Fibroblast of mammary gland (primary cell): ENCODE results near the gene EXOC4.

ENCODE experiments used
- DNase-seq: peaks from one replicate; pipeline ENCODE4 v3.0.0-alpha.2; 2010; ENCODE audit warnings: low read depth
- H3K4me3 ChIP-seq: 2 replicates; pipeline ENCODE4 v1.5.1; 2011; ENCODE audit warnings: low read depth, mild to moderate bottlenecking, low read length, moderate library complexity; ENCODE audit not compliant: control insufficient read depth
- TF ChIP-seq, protein P1 (sequence below): conservative IDR thresholded peaks from 2 replicates; pipeline ENCODE4 v1.5.1; 2011; ENCODE audit warnings: low read depth, low read length, inconsistent platforms; ENCODE audit not compliant: control insufficient read depth, insufficient read depth

EXOC4 gene

GRCh38 chr7:133801341-133801740 lies 548.5 kb downstream of the EXOC4 start:
- H3K4me3 ChIP-seq: no peak overlapping the region
- no peak for DNase-seq
- TF ChIP-seq, protein P1, sequence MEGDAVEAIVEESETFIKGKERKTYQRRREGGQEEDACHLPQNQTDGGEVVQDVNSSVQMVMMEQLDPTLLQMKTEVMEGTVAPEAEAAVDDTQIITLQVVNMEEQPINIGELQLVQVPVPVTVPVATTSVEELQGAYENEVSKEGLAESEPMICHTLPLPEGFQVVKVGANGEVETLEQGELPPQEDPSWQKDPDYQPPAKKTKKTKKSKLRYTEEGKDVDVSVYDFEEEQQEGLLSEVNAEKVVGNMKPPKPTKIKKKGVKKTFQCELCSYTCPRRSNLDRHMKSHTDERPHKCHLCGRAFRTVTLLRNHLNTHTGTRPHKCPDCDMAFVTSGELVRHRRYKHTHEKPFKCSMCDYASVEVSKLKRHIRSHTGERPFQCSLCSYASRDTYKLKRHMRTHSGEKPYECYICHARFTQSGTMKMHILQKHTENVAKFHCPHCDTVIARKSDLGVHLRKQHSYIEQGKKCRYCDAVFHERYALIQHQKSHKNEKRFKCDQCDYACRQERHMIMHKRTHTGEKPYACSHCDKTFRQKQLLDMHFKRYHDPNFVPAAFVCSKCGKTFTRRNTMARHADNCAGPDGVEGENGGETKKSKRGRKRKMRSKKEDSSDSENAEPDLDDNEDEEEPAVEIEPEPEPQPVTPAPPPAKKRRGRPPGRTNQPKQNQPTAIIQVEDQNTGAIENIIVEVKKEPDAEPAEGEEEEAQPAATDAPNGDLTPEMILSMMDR: no peak

- DNase-seq: no peak
- H3K4me3 ChIP-seq: no peak overlapping the region
- TF ChIP-seq, protein P1: no peak
These were observed 551.2 kb downstream of the EXOC4 start for GRCh38 chr7:133804127-133804526.

DNA sequence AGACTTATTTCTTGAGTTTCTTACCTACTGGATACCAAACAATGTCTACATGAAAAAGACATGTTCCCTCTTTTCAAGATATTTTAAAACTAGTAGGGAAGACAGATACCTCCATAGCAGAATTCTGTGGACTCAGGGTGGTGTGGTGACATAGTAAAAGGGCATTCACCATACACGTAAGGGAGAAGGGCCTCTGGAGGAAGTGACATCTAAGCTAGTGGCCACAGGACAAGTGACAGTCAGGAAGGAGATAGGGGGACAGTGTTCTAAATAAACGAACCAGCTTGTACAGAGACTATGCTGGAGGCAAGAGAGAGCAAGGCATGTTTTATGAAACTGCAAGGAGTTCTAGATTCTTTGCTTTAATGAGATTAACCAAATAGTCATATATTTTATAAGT lies 552.5 kb downstream of the EXOC4 start:
- no peak overlapping the region for H3K4me3 ChIP-seq
- TF ChIP-seq, protein P1: no peak
- no peak for DNase-seq

DNA sequence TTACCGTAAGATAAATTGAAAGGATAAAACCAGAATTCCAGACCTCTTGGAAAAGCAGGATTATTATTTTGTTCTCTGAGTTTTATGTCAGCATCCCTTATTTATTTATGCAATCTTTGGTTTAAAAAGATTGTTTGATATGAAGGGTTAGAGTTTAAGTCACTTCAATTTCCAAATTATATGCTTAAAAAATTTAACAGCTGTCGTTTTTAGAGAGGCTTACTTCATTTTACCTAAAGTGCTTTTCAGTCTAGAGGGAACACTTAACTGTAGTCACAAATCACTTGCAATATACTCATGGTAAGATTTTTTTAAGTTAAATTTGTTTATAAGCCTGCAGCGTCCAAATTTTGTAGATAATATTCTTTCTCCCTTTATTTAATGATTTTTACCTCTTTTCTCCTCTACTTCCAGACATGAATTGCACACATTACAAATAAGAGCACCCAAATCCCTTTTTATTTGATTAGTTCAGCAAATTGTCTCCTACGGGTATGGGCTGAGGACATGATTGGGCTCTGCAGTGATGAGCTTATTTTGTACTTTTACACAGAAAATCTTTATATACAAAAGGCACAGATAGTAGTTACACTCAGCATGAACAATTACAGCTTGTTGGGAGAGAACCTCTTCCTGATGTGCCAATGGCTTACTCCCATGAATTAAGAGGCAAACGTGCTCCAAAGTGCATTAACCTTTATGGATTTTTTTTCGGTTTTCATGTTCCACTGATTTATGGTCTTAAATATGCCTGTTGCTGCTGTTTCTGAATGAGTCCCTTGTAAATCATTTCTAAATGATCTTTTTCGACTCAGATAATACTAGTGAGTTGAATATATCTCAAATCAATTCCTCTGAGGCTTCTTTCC lies 555.0 kb downstream of the EXOC4 start:
- no peak overlapping the region for H3K4me3 ChIP-seq
- TF ChIP-seq, protein P1: no peak
- no peak for DNase-seq

DNA sequence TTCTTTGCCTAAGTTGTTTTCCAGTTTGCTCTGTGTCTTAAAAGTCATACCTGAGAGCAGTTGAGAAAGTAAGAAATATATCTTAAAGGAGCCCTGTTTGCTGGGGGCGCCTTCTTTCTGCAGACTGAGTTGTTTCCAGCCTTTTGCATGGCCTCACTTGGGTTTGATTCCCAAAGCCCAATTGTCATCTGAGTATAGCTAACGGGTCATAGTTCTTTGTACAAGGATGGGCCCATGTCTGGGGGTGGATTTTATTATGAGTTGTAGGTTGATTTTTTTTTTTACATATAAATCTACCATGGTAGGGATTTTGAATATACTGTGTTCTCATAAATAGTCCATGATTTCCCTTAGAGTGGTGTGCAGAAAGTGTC lies 555.6 kb downstream of the EXOC4 start:
- no peak for DNase-seq
- TF ChIP-seq, protein P1: no peak
- H3K4me3 ChIP-seq: no peak overlapping the region

DNA sequence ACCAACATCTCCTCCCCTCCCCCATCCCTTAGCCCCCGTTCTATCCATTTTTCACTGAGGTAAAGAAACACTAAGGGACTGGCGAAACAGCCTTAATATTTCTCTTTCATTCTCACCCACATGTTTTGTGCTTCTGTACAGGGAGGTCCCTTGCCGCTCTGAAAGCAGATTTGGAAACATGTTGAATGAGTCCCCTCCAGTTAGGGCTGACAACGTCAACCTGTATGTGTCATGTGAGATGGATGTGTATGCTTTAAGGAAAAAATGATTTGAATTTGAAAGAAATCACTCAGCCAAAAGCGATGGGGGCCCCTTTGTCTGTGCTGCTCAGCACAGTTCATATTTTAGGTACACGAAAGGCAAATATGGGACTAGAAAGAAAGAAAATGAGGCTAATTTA lies 560.0 kb downstream of the EXOC4 start:
- no peak for DNase-seq
- TF ChIP-seq, protein P1: no peak
- no peak overlapping the region for H3K4me3 ChIP-seq
